ENCODE data around the gene MT1HL1. TPM values are rescaled to one million over a fixed set of nuclear protein-coding genes. Genes with fewer than 3 reads are reported as not detected.

Gene MT1HL1
- total and polyA plus RNA-seq, 2 of the 8 experiments (the other 6 are each of a cell fraction or from before 2014, with no cell fraction given), result not detected

- no peak overlapping the region for H2BK5ac ChIP-seq (ENCODE audit: low read depth, low read length)
- H3K9me3 ChIP-seq (ENCODE audit: insufficient read depth in 2 of 2, low read depth in 1 of 2, low read length in 1 of 2), result no peaks in the 10 kb centered on the region
- H4K5ac ChIP-seq (ENCODE audit: insufficient read length, low read depth, low read length), result peak overlapping the region; percentile 10
- peaks cover 1 to 34% (median 24%) of the 10 kb centered on the region in 4 experiments for H3K27me3 ChIP-seq (replicated peaks in 1 of 4; ENCODE audit: control insufficient read depth in 3 of 4, extremely low read depth in 1 of 4, insufficient read depth in 3 of 4, low read length in 3 of 4)
- no peak overlapping the region for H2BK20ac ChIP-seq (ENCODE audit: low read length)
- 29% methylated on average over 3 of the region's 3 CpGs; no CpG with 5 or more reads in 1 of the 2 experiments for WGBS, 2 experiments (ENCODE audit: extremely low coverage in 1 of 2, insufficient coverage in 1 of 2, insufficient read length in 1 of 2, insufficient replicate concordance in 2 of 2, low coverage in 1 of 2, low lambda C conversion rate in 2 of 2, missing lambda C conversion rate in 1 of 2)
- H2BK120ac ChIP-seq (replicated peaks; ENCODE audit: low read depth, low read length), result no peak overlapping the region
- peak overlapping the region; percentile 75 to 100; a peak in 3 of 4 replicates for H3K4me2 ChIP-seq (ENCODE audit: insufficient read depth in 1 of 2, low read depth in 2 of 2, low read length in 2 of 2)
- H3K23ac ChIP-seq (ENCODE audit: insufficient read length), result no peak overlapping the region
- no peak overlapping the region for H2AK5ac ChIP-seq (ENCODE audit: low read depth, low read length)
- no peak overlapping the region for H3K9ac ChIP-seq (replicated peaks in 1 of 4; ENCODE audit: extremely low read depth in 1 of 4, low read depth in 3 of 4, low read length in 3 of 4)
- H3K14ac ChIP-seq (ENCODE audit: insufficient read length), result no peak overlapping the region
- H3K4me3 ChIP-seq (ENCODE audit: extremely low read depth in 1 of 4, insufficient read depth in 2 of 4, low read depth in 3 of 4, low read length in 4 of 4), result peak overlapping the region in 1 of 4 experiments; percentile 74; a peak in 3 of 8 replicates
- ChIA-PET CTCF (ENCODE audit: partially characterized antibody) (interaction anchor here (0.7 to 1.9 kb wide), 13 partner anchors 10 to 323 kb away, joined by 3 to 6 read pairs (median 3); no protein-coding TSS in a partner anchor), POLR2A (ENCODE audit: partially characterized antibody) (interaction anchor here (0.6 kb wide), 1 partner anchor 404 kb away, joined by 3 read pairs; no protein-coding TSS in a partner anchor)
- no peak for DNase-seq (ENCODE audit: low read depth in 1 of 2, low spot score in 2 of 2)
- no peaks in the 10 kb centered on the region for H3K36me3 ChIP-seq (ENCODE audit: control insufficient read depth in 2 of 4, insufficient read depth in 4 of 4, low read length in 3 of 4)
- peaks cover 3 to 45% of the 10 kb centered on the region in 2 experiments; a peak in 3 of 4 replicates for H3K79me2 ChIP-seq (ENCODE audit: control insufficient read depth in 1 of 2, insufficient read depth in 2 of 2, low read length in 2 of 2)
- peaks cover 0 to 7% of the 10 kb centered on the region in 2 experiments for H4K20me1 ChIP-seq (replicated peaks in 1 of 2; ENCODE audit: control insufficient read depth in 1 of 2, insufficient read depth in 2 of 2, low read length in 2 of 2)
- peaks cover 7% of the 10 kb centered on the region for H3K79me1 ChIP-seq (ENCODE audit: low read depth, low read length)
- peak; percentile 85 for FAIRE-seq
- H3K23me2 ChIP-seq (ENCODE audit: low read depth, low read length), result peaks cover 18% of the 10 kb centered on the region
- no peak overlapping the region for H3K27ac ChIP-seq (ENCODE audit: low read depth, low read length)
- no peak overlapping the region for H2BK12ac ChIP-seq (ENCODE audit: low read depth, low read length)
- H3K56ac ChIP-seq (replicated peaks; ENCODE audit: insufficient read length, low read depth, low read length), result no peak overlapping the region
- peaks cover 15 to 34% (median 16%) of the 10 kb centered on the region in 4 experiments for H3K4me1 ChIP-seq (replicated peaks in 1 of 4; ENCODE audit: control insufficient read depth in 3 of 4, insufficient read depth in 4 of 4, low read length in 3 of 4)
- H3K4ac ChIP-seq (replicated peaks; ENCODE audit: insufficient read length, low read depth, low read length), result no peak overlapping the region
- no peak overlapping the region for H2AFZ ChIP-seq (ENCODE audit: low read length)
- no peak overlapping the region for H4K91ac ChIP-seq (replicated peaks; ENCODE audit: insufficient read length, low read length)
- no peak overlapping the region for H4K8ac ChIP-seq (ENCODE audit: extremely low read depth, insufficient read depth, low read length)
- no peak overlapping the region for H3K18ac ChIP-seq (ENCODE audit: extremely low read depth, low read length)
- H2BK15ac ChIP-seq (ENCODE audit: low read length), result no peak overlapping the region
- TF ChIP-seq EP300 (IDR thresholded peaks at IDR 0.05; ENCODE audit: borderline replicate concordance in 1 of 2, low read depth in 2 of 2, low read length in 2 of 2) (no peak), SIN3A (conservative IDR thresholded peaks at IDR 0.05 in 1 of 2, IDR thresholded peaks at IDR 0.05 in 1 of 2; ENCODE audit: low read depth in 1 of 2, low read length in 2 of 2) (no peak), RFX5 (IDR thresholded peaks at IDR 0.05; ENCODE audit: borderline replicate concordance, low read depth, low read length) (no peak), MAX (IDR thresholded peaks at IDR 0.05) (no peak), SP2 (IDR thresholded peaks at IDR 0.05; ENCODE audit: low read length) (no peak), NANOG (IDR thresholded peaks at IDR 0.05; ENCODE audit: insufficient read depth, low read depth, low read length, poor library complexity, severe bottlenecking) (no peak), CHD1 (IDR thresholded peaks at IDR 0.05; ENCODE audit: low read depth, low read length) (no peak), SRF (IDR thresholded peaks at IDR 0.05; ENCODE audit: low read depth, low read length) (no peak), CEBPB (IDR thresholded peaks at IDR 0.05; ENCODE audit: low read depth, low read length) (no peak), SIRT6 (IDR thresholded peaks at IDR 0.05; ENCODE audit: low read length) (no peak), TAF7 (optimal IDR thresholded peaks at IDR 0.05; ENCODE audit: borderline replicate concordance, low read depth, low read length) (no peak), BCL11A (IDR thresholded peaks at IDR 0.05; ENCODE audit: low read depth in 2 of 2, low read length in 2 of 2) (no peak)
These were observed 41.2 kb upstream of the MT1HL1 start for GRCh38 chr1:237045278-237046016.
